GM23338 (cell line): Measurements from ENCODE around the gene DIPK1A.

Experiments used
- CTCF ChIP-seq, 2 experiments: fragments of 200-600 bp in 1 of 2; sonication (generic) in 1 of 2; conservative IDR thresholded peaks; 2 replicates each; pipeline versions ENCODE4 v1.5.1 to v1.6.1; 2016 to 2017; ENCODE audit warnings: antibody characterized with exemption in 2 of 2, low read depth in 2 of 2, mild to moderate bottlenecking in 2 of 2, moderate library complexity in 1 of 2
- EZH2 ChIP-seq: fragments of 200-600 bp; sonication (generic); IDR thresholded peaks from one replicate; pipeline ENCODE4 v1.8.0; 2017; ENCODE audit warnings: antibody characterized with exemption, mild to moderate bottlenecking, low read depth; ENCODE audit not compliant: unreplicated experiment
- JUNB ChIP-seq: IDR thresholded peaks from one replicate; pipeline ENCODE4 v1.6.1; 2016; ENCODE audit warnings: antibody characterized with exemption; ENCODE audit not compliant: unreplicated experiment
- TF ChIP-seq, protein P1 (sequence below): IDR thresholded peaks from one replicate; pipeline ENCODE4 v1.6.1; 2018; ENCODE audit warnings: antibody characterized with exemption; ENCODE audit not compliant: unreplicated experiment

DNA sequence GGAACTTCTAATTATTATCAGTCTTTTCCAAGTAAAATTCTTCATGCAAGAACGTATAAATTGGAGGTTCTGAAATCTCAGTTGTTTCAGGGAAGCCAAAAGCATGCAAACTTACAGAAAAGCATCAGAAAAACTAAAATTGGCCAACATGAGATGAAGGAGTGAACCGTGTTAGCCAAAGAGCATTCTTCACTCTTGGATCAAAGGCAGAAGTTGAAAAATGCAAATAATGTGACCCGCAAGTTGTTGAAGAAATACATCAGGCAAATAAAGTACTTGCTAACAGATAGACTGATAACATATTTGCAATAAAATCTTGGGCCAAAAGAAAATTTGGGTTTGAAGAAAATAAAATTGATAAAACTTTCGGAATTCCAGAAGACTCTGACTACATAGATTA is 29.6 kb downstream of the DIPK1A start:
- TF ChIP-seq JUNB = no peak
- no peak for TF ChIP-seq CTCF (conservative IDR thresholded peaks at IDR 0.05; ENCODE audit: low read depth in 2 of 2)
- TF ChIP-seq, protein P1, sequence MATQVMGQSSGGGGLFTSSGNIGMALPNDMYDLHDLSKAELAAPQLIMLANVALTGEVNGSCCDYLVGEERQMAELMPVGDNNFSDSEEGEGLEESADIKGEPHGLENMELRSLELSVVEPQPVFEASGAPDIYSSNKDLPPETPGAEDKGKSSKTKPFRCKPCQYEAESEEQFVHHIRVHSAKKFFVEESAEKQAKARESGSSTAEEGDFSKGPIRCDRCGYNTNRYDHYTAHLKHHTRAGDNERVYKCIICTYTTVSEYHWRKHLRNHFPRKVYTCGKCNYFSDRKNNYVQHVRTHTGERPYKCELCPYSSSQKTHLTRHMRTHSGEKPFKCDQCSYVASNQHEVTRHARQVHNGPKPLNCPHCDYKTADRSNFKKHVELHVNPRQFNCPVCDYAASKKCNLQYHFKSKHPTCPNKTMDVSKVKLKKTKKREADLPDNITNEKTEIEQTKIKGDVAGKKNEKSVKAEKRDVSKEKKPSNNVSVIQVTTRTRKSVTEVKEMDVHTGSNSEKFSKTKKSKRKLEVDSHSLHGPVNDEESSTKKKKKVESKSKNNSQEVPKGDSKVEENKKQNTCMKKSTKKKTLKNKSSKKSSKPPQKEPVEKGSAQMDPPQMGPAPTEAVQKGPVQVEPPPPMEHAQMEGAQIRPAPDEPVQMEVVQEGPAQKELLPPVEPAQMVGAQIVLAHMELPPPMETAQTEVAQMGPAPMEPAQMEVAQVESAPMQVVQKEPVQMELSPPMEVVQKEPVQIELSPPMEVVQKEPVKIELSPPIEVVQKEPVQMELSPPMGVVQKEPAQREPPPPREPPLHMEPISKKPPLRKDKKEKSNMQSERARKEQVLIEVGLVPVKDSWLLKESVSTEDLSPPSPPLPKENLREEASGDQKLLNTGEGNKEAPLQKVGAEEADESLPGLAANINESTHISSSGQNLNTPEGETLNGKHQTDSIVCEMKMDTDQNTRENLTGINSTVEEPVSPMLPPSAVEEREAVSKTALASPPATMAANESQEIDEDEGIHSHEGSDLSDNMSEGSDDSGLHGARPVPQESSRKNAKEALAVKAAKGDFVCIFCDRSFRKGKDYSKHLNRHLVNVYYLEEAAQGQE = no peak
- no peak for TF ChIP-seq EZH2
